Inflammatory macrophage treated with lipopolysaccharide for 4 hours (primary cell): ENCODE results near the gene TMEM87A.

Experiments used
- DNase-seq: peaks from one replicate; pipeline ENCODE4 v3.0.0-alpha.2; 2020

TMEM87A gene

DNA sequence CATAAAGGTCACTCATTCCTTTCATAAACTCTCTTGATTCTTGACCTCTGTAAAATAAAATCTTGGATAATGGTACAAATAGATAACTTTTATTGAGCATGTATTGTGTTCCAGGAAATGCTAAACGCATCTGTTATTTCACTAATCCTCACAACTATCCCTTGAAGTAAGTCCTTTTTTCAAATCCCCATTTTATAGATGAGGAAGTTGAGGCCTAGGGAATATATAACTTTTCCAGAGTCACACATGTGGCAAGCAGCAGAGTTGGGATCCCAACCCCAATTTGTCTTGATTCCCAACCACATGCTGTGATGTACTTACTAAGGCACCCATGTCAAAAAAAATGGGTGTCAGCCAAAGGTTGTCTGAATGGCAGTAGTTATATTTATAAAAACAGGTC is 71.4 kb downstream of the TMEM87A start:
- DNase-seq = no peak

DNA sequence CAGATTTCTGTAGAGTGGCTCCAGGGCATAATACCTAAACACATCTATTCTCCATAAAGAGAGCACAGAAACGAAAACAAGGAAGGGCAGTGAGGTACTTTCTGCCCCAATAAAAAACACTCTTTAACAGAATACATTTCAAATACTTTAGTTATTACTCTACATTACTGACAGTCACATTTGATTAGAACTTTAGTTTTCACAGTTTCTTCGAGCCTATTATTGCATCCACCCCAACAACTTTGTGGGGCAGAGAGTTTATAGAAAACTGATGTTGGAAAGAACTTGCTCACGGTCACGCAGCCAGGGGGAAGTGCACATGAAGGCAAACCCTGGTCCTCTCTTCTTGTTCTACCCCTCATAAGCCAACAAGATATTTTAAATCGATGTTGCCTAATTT is 74.1 kb downstream of the TMEM87A start:
- DNase-seq = no peak

DNA sequence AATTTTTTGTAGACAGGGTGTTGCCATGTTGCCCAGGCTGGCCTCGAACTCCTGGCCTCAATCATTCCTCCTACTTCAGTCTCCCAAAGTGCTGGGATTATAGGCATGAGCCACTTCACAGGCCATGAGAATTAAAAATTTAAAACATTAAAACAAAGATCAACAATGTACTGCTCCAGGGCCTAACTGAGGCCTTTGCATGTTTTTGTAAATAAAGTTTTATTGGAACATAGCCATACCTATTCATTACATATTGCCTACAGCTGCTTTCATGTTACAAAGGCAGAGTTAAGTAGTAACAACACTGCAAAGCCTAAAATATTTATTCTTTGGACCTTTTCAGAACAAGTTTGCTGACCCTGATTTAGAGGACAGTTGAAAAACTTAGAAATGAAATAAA is 74.7 kb downstream of the TMEM87A start:
- no peak for DNase-seq

GRCh38 chr15:42194513-42194912 is 78.7 kb downstream of the TMEM87A start:
- DNase-seq = peak; percentile 70

GRCh38 chr15:42193383-42193782 is 79.8 kb downstream of the TMEM87A start:
- DNase-seq = no peak

DNA sequence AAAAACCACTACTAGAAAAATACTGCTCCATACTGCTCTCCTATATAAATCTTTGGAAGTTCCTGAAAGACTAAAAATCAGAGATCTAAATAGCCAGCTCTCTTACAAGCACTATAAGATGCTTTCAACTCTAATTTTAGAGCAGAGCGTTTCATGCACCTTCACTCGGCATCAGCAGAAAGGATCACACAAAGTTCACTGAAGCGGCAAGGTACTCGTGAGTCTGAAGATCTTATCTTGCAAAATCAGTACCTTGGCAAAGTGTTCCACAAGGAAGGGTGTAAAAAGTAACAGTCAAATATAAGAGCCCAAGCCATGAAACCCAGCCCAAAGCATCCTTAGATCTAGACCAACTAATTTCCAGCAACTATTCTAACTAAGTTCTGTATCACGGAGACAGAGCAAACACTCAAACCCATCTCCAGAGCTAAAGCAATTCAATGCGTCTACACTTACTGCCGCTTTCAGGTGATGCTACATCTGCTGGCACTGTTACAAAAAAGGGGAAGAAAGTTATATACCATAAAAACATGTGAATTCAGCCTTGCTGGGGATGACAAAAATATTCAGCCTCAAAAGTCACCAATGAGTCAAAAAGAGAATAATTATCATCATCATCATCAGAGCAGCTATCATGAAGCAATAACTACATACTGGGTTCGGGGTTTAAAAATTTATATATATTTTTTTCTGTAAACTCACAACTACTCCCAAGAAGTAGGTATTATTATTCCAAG is 81.5 kb downstream of the TMEM87A start:
- DNase-seq = no peak

DNA sequence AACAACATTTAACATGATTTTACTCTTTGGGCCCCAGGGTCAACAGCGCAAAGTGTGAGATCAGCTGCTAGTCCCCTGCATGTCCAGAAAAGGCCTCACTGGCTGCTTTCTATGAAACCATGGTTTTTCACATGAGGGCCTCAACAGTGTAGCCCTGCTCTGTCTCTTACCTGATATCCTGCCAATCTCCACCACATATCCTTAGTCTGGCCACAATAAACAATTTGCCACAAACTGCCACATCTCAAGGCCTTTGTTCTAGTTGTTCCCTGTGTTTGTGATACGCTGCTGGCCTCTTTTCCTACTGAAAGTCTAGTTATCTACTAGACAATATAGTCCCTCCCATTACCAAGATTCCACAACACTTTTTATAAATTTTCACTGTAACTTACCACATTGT is 82.9 kb downstream of the TMEM87A start:
- DNase-seq = no peak

- peak; percentile 84 for DNase-seq
Measured at GRCh38 chr15:42185801-42186200, 87.4 kb downstream of the TMEM87A start.

GRCh38 chr15:42184736-42185135 is 88.5 kb downstream of the TMEM87A start:
- DNase-seq = no peak

DNA sequence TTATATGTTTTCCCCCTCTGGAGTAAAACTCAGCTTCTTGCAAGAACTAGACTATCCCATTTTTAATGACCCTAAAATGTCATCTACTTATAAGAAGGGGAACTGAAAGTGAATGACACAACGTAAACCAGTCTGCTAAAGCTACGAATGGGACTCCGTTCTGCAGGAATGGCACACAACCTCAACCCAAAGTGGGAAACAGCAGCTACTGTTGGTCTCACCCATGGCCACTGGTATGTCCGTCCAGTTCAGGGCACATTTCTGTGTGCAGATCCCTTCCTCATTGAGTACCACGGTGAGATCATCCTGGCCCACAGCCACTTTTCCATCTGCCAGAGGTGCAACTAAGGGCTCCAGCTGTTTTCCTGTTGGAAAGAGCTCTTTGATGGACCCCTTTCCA is 88.9 kb downstream of the TMEM87A start:
- peak; percentile 92 for DNase-seq

- DNase-seq = peak; percentile 82
Measured at GRCh38 chr15:42182961-42183360, 90.3 kb downstream of the TMEM87A start.

DNA sequence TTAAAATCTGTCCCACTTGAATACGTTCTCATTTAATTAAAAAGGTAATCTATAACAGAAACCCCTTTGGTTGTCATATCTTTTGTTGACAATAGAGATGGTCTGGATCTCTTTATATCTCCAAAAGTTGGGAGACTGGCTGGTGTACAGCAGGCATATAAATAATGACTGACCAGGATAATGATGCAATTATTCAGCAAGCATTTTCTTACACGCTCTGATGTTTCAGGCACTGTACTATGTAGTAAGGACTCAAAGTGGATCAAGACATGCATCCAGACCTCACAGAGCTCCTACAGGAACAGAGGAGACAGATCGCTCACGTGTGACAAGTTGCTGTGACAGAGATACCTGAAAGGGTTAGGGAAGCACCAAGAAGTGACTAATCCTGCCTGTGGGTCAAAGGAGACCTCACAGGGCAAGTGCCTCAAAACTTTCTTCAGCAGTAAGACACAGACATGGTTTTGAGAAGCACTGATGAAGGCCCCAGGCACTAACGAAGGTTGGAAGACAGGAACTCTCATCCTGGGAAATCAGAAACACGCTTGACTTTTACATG is 90.8 kb downstream of the TMEM87A start:
- peak; percentile 40 for DNase-seq

DNA sequence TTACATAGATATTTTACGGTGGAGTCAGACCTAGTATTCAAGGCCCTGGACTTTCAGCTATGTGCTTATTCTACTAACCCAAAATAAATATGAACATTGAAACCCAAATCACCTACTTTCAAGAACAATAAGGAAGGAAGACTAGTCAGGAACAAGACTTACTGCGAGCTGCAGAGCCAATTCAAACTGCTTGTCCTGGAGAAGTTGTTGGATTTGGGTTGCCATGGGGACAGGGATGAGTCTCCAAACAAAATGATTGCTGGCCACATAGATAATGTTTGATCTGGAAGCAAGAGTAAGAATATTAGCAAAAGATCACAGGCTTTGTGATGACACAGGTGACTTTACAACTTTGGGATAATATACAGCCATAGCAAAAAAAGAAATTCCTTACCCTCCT is 95.2 kb downstream of the TMEM87A start:
- DNase-seq = no peak

DNA sequence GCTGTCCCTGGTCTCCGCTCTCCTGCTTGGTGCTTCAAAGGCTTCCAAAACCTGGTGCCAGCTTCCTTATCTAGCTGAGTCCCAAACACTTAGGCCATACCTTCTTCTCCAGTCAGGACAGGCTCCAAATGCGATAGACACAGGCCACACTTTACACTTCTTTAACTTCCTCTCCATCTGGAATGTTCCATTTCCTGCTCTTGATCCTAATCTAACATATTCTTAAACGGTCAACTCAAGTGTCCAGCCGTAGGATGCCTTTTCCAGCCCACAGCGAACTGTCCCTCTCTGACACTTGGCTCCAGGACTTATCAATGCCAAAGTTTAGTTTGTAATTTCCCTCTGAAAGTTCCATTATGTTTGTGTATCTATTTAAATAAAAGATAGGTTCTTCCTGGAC is 97.6 kb downstream of the TMEM87A start:
- no peak for DNase-seq

- DNase-seq = no peak
Measured at GRCh38 chr15:42172475-42172874, 100.8 kb downstream of the TMEM87A start.

DNA sequence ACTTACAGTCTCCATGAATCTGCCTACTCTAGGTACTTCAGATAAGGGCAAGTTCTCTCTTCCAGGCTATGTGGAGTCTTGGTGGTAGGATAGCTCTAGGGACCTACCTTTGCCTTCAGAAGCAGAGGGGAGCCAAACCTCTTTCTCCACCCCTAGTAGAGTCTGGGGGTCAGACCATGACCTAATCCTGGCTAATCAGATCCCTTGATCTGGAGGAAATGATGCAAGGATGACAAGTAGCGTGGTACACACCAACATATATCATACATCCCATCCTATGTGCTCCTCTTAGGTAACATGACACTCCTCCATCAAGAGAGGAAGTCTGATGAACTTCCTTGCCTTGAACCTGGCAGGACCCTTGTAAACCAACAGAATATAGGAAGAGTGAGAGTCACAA is 101.4 kb downstream of the TMEM87A start:
- peak; percentile 13 for DNase-seq

- DNase-seq = peak; percentile 78
Measured at GRCh38 chr15:42171122-42171521, 102.1 kb downstream of the TMEM87A start.

- no peak for DNase-seq
Measured at GRCh38 chr15:42166225-42166940, 106.8 kb downstream of the TMEM87A start.

- DNase-seq = peak; percentile 62
Measured at GRCh38 chr15:42165106-42165505, 108.1 kb downstream of the TMEM87A start.

DNA sequence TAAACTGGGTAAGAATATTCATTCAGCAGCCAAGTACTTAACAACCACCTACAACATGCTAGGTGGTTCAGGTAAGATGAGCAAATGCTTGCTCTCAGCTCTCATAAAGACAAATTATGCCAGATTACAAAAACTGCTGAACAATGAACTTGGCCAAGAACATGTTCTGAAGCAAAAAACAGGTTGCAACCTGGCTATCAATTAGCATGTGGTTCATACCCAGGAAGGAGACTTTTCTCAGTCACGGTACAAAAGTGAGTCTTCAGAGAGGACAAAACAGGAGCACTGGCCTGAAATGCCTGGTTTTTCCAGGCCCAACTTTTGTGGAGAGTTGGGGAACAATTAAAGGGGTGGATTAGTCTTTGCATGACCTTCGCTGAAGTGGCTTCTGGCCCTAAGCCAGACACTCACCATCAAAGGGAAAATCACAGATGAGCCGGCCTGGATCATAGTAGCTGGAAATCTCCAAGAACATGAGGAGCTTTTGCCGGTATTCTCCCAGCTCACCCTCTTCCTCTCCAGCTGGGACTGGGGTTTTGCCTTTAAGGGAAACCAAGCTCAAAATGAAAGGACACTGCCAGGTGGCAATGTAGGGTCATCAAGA is 109.2 kb downstream of the TMEM87A start:
- DNase-seq = no peak

- DNase-seq = no peak
Measured at GRCh38 chr15:42163291-42163690, 109.9 kb downstream of the TMEM87A start.
